Measurements from ENCODE around the gene PIP5K1A. TPM values are rescaled to one million over a fixed set of nuclear protein-coding genes. Genes with fewer than 3 reads are reported as not detected.

PIP5K1A gene
- total RNA-seq, 3 donors from 2014 or later = 98.5 to 110 (median 100) TPM

DNA sequence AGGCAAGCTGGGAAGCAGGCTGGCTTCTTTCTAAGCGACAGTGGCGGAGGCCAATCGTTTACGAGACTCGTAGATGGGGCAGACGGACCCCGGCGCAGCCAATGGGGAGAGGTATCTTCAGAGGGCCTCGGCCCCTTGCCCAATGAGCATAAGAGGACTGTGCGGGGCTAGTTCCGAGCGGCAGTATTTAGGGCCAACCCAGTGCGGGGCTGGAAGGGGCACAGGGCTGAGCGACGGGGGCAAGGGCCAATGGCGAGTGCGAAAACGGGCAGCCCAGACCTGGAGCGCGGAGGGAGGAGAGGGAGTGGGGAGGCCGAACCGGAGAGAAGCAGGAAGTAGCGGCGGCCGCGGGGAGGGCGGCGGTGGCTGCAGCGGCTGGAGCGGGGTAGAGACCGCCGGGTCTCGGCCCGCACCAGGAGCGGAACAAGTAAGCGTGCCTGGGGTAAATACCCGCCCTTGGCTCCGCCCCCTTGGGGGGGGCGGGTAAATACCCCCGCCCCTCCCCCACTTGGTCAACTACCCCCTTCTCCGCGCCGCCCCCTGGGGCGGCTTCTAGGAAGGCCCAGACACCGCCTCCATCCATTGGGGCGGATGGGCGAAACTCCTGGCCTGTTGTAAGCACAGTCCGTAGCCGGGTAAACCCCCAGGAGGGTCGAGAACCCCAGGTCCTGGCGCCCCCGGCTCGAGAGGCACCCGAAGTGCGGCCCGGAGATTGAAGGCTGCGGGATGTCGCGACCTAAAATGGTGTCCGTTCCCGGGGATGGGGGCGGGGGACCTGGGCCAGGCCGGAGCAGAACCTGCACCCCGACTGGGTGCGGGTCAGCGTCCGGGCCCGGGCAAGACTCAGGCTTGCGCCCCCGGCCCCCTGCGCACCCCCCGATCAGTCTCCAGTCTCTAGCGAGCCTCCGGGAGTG lies 83.9 kb downstream of the PIP5K1A start, which contains the start of gene ZNF687:
ZNF687 (plus strand) TSS at position 331 of the 914 bp plus-strand sequence. CDS start 3,993 bp downstream, outside the sequence.
- H3K4me3 Mint-ChIP-seq = peak within 1 kb of the TSS; percentile 92

DNA sequence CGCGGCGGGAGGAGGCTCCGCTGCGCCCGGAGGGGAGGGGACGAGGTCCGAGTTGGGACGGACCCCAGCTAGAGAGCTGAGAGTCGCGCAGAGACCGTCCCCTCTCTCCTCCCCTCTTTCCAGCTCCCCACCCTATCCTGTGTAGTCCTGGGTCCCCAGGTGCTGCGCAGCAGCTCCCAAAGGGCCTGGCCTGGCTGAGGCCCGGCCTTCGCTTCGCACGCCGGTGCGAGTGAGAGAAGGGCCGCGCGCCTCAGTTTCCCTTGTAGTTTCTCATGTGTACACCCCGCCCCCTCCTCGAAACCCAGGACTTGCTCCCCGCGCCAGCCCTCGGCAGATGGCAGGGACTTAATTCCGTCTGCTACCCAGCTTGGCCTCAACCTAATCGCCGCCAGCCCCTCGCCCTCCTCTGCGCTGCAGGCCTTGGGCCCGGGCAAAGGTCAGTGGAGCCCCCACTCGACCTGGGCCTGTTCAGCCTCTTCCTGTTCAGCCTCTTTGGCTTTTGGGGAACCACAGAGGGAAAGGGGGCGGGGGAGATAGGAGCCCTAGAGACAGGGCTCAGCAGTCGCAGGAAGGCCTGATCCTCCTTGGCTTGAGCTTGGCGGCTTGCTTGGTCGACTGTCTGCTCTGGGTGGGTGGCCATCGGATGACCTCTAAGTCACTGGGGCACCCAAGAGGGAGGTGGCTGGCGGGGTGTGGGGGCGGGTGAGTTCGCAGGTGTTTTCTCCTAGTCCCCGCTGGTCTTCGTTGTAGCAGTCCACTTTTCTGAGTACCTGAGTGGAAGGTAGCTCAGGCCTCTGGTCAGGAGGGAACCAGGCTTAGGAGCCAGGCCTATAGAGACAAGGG lies 84.8 kb downstream of the PIP5K1A start:
- Mint-ChIP-seq H3K27me3 (ENCODE audit: low read depth) (no peaks in the 10 kb centered on the region), H3K9me3 (no peaks in the 10 kb centered on the region), H3K4me1 (ENCODE audit: low read depth) (peaks cover 25% of the 10 kb centered on the region), H3K36me3 (ENCODE audit: insufficient read depth) (peaks cover 6% of the 10 kb centered on the region), H3K4me3 (peak overlapping the region; percentile 92)
- DNase-seq (no peak), ATAC-seq (no peak)

More for the DNA sequence above, 83.9 kb downstream of the PIP5K1A start, which contains the start of gene ZNF687:
- ATAC-seq (peak; percentile 91), DNase-seq (peak; percentile 96)
- peaks cover 6% of the 10 kb centered on the region for H3K36me3 Mint-ChIP-seq (ENCODE audit: insufficient read depth)
- H3K4me1 Mint-ChIP-seq (ENCODE audit: low read depth) = peaks cover 32% of the 10 kb centered on the region
- H3K27me3 Mint-ChIP-seq (ENCODE audit: low read depth) = no peaks in the 10 kb centered on the region
- no peaks in the 10 kb centered on the region for H3K9me3 Mint-ChIP-seq

GRCh38 chr1:151284013-151284577 lies 85.7 kb downstream of the PIP5K1A start:
- no peaks in the 10 kb centered on the region for H3K9me3 Mint-ChIP-seq
- peaks cover 32% of the 10 kb centered on the region for H3K4me1 Mint-ChIP-seq (ENCODE audit: low read depth)
- no peaks in the 10 kb centered on the region for H3K27me3 Mint-ChIP-seq (ENCODE audit: low read depth)
- H3K36me3 Mint-ChIP-seq (ENCODE audit: insufficient read depth) = peaks cover 16% of the 10 kb centered on the region
- H3K4me3 Mint-ChIP-seq = peak overlapping the region; percentile 92
- ATAC-seq = no peak
- DNase-seq = no peak

DNA sequence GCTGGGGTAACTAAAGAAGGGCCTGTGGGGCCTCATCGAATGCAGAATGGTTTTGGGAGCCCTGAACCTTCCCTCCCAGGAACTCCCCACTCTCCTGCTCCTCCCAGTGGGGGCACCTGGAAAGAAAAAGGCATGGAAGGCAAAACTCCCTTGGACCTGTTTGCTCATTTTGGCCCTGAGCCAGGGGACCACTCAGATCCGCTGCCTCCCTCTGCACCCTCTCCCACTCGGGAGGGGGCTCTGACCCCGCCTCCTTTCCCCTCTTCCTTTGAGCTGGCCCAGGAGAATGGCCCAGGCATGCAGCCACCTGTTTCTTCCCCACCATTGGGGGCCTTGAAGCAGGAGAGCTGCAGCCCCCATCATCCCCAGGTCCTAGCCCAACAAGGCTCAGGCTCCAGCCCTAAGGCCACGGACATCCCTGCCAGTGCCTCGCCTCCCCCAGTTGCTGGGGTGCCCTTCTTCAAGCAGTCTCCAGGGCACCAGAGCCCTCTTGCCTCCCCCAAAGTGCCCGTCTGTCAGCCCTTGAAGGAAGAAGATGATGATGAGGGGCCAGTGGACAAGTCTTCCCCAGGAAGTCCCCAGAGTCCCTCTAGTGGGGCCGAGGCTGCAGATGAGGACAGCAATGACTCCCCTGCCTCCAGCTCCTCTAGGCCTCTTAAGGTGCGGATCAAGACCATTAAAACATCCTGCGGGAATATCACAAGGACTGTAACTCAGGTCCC lies 88.4 kb downstream of the PIP5K1A start:
- peaks cover 29% of the 10 kb centered on the region for H3K4me1 Mint-ChIP-seq (ENCODE audit: low read depth)
- ATAC-seq = no peak
- H3K27me3 Mint-ChIP-seq (ENCODE audit: low read depth) = no peaks in the 10 kb centered on the region
- no peak overlapping the region for H3K4me3 Mint-ChIP-seq
- peaks cover 20% of the 10 kb centered on the region for H3K36me3 Mint-ChIP-seq (ENCODE audit: insufficient read depth)
- DNase-seq = no peak
- no peaks in the 10 kb centered on the region for H3K9me3 Mint-ChIP-seq

- no peaks in the 10 kb centered on the region for H3K27me3 Mint-ChIP-seq (ENCODE audit: low read depth)
- peaks cover 29% of the 10 kb centered on the region for H3K4me1 Mint-ChIP-seq (ENCODE audit: low read depth)
- H3K4me3 Mint-ChIP-seq = no peak overlapping the region
- H3K36me3 Mint-ChIP-seq (ENCODE audit: insufficient read depth) = peaks cover 20% of the 10 kb centered on the region
- ATAC-seq (no peak), DNase-seq (no peak)
- no peaks in the 10 kb centered on the region for H3K9me3 Mint-ChIP-seq
Observed at GRCh38 chr1:151287341-151287699, 89.0 kb downstream of the PIP5K1A start.

DNA sequence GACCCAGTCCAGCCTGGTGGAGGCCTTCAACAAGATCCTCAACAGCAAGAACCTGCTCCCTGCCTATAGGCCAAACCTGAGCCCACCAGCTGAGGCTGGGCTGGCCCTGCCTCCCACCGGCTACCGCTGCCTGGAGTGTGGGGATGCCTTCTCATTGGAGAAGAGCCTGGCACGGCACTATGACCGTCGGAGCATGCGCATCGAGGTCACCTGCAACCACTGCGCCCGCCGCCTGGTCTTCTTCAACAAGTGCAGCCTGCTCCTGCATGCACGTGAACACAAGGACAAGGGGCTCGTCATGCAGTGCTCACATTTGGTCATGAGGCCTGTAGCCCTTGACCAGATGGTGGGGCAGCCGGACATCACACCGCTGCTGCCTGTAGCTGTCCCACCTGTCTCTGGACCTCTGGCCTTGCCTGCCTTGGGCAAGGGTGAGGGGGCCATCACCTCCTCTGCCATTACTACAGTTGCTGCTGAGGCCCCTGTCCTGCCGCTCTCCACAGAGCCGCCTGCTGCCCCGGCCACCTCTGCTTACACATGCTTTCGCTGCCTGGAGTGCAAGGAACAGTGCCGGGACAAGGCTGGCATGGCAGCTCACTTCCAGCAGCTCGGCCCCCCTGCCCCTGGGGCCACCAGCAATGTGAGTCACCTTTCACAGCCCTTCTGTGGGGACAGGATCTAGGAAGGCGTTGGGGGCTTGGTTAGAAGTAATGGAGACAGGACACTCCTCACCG lies 89.6 kb downstream of the PIP5K1A start:
- DNase-seq (no peak), ATAC-seq (no peak)
- H3K9me3 Mint-ChIP-seq = no peaks in the 10 kb centered on the region
- no peaks in the 10 kb centered on the region for H3K27me3 Mint-ChIP-seq (ENCODE audit: low read depth)
- H3K4me1 Mint-ChIP-seq (ENCODE audit: low read depth) = peaks cover 29% of the 10 kb centered on the region
- peaks cover 24% of the 10 kb centered on the region for H3K36me3 Mint-ChIP-seq (ENCODE audit: insufficient read depth)
- H3K4me3 Mint-ChIP-seq = no peak overlapping the region

GRCh38 chr1:151288502-151288901 lies 90.2 kb downstream of the PIP5K1A start:
- Mint-ChIP-seq H3K36me3 (ENCODE audit: insufficient read depth) (peaks cover 27% of the 10 kb centered on the region), H3K4me3 (peak overlapping the region; percentile 11), H3K9me3 (no peaks in the 10 kb centered on the region), H3K27me3 (ENCODE audit: low read depth) (no peaks in the 10 kb centered on the region), H3K4me1 (ENCODE audit: low read depth) (peaks cover 24% of the 10 kb centered on the region)
- ATAC-seq = no peak
- DNase-seq = no peak

GRCh38 chr1:151289080-151289935 lies 91.0 kb downstream of the PIP5K1A start:
- no peaks in the 10 kb centered on the region for H3K9me3 Mint-ChIP-seq
- H3K27me3 Mint-ChIP-seq (ENCODE audit: low read depth) = no peaks in the 10 kb centered on the region
- DNase-seq (no peak), ATAC-seq (no peak)
- H3K36me3 Mint-ChIP-seq (ENCODE audit: insufficient read depth) = peaks cover 33% of the 10 kb centered on the region
- H3K4me1 Mint-ChIP-seq (ENCODE audit: low read depth) = peaks cover 16% of the 10 kb centered on the region
- peak overlapping the region; percentile 11 for H3K4me3 Mint-ChIP-seq

- Mint-ChIP-seq H3K4me1 (ENCODE audit: low read depth) (peaks cover 10% of the 10 kb centered on the region), H3K9me3 (no peaks in the 10 kb centered on the region), H3K27me3 (ENCODE audit: low read depth) (no peaks in the 10 kb centered on the region), H3K4me3 (no peak overlapping the region), H3K36me3 (ENCODE audit: insufficient read depth) (peaks cover 34% of the 10 kb centered on the region)
- ATAC-seq (no peak), DNase-seq (no peak)
Observed at GRCh38 chr1:151289991-151290708, 91.8 kb downstream of the PIP5K1A start.

- peaks cover 10% of the 10 kb centered on the region for H3K4me1 Mint-ChIP-seq (ENCODE audit: low read depth)
- DNase-seq (no peak), ATAC-seq (no peak)
- H3K36me3 Mint-ChIP-seq (ENCODE audit: insufficient read depth) = peaks cover 34% of the 10 kb centered on the region
- no peak overlapping the region for H3K4me3 Mint-ChIP-seq
- no peaks in the 10 kb centered on the region for H3K27me3 Mint-ChIP-seq (ENCODE audit: low read depth)
- H3K9me3 Mint-ChIP-seq = no peaks in the 10 kb centered on the region
Observed at GRCh38 chr1:151290709-151291303, 92.5 kb downstream of the PIP5K1A start.

- Mint-ChIP-seq H3K9me3 (no peaks in the 10 kb centered on the region), H3K4me3 (no peak overlapping the region), H3K4me1 (ENCODE audit: low read depth) (peaks cover 10% of the 10 kb centered on the region), H3K27me3 (ENCODE audit: low read depth) (no peaks in the 10 kb centered on the region), H3K36me3 (ENCODE audit: insufficient read depth) (peaks cover 29% of the 10 kb centered on the region)
- DNase-seq (no peak), ATAC-seq (no peak)
Observed at GRCh38 chr1:151292207-151293030, 94.1 kb downstream of the PIP5K1A start.
